Neuron (in vitro differentiated cells): Measurements from ENCODE around the gene CFAP46.
"Not testable (repeated sequence)": the region's sequence is repeated elsewhere in the genome, so short reads cannot be mapped to it uniquely, and the experiment has no call there.

ENCODE experiments used
- H2AFZ ChIP-seq: one replicate; pipeline ENCODE4 v1.6.1; 2013; ENCODE audit warnings: low read depth, mild to moderate bottlenecking, inconsistent platforms, low read length, moderate library complexity
- H3K27me3 ChIP-seq: one replicate; pipeline ENCODE4 v1.6.1; 2013; ENCODE audit warnings: low read length; ENCODE audit not compliant: insufficient read depth
- H3K36me3 ChIP-seq: one replicate; pipeline ENCODE4 v1.6.1; 2013; ENCODE audit warnings: low read length; ENCODE audit not compliant: insufficient read depth
- H3K4me1 ChIP-seq: one replicate; pipeline ENCODE4 v1.6.1; 2013; ENCODE audit warnings: low read length; ENCODE audit not compliant: insufficient read depth
- H3K4me3 ChIP-seq: 2 replicates; pipeline ENCODE4 v1.5.1; 2013; ENCODE audit warnings: mild to moderate bottlenecking, low read length, moderate library complexity
- H3K9me3 ChIP-seq: one replicate; pipeline ENCODE4 v1.6.1; 2013; ENCODE audit warnings: low read length

The CFAP46 gene

DNA sequence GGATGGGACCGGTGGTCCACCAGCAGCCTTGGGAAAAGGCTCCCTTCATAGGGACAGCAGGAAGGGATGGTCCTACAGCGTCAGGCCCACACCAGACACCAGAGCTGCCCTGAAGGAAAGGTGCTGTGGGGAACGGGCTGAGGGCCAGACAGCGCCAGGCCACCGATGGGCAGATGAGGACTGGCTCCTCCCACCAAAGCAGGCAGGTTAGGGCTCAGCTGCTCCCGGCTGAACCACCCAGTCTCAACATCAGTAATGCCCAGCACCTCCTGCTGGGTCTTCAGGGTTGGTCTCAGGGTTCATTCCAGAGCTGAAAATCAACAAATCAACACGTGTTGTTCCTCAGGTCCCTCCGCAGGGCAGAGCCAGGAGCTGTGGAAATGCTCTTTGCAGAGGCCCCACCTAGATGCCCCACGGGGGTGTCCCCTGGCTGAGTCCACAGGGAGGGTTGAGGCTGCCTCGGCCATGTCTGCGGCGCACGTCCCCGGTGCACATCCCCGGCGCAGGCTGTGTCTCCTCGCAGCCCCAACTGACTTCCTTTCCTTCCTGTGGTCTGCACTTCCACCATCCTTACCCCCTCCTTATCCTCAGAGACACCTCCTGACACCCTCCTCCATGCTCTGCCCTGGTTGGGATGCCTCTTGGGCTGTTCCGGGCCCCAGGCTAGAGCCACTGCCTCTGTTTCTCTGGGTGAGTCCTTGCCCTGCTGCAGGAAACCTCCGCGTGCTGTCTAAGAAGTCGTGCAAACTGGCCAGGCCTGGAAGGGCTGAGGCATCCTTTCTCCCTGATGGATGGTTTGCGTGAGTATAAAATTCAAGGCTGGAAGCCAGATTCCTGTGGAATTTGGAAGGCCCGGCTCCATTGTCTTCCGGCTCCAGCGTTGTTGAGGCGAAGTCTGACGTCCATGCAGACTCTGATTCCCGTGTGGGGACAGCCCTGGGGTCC, 32.8 kb upstream of the CFAP46 start:
- H2AFZ ChIP-seq: no peak overlapping the region
- no peaks in the 10 kb centered on the region for H3K36me3 ChIP-seq
- H3K9me3 ChIP-seq: peaks cover 8% of the 10 kb centered on the region
- H3K27me3 ChIP-seq: peaks cover 56% of the 10 kb centered on the region
- no peak overlapping the region for H3K4me3 ChIP-seq
- no peaks in the 10 kb centered on the region for H3K4me1 ChIP-seq

GRCh38 chr10:132974249-132974796, 32.0 kb upstream of the CFAP46 start:
- Histone ChIP-seq H2AFZ (no peak overlapping the region), H3K36me3 (no peaks in the 10 kb centered on the region), H3K9me3 (peaks cover 8% of the 10 kb centered on the region), H3K4me3 (no peak overlapping the region), H3K4me1 (no peaks in the 10 kb centered on the region), H3K27me3 (peaks cover 53% of the 10 kb centered on the region)

- Histone ChIP-seq H3K27me3 (peaks cover 53% of the 10 kb centered on the region), H2AFZ (no peak overlapping the region), H3K4me1 (no peaks in the 10 kb centered on the region), H3K9me3 (peaks cover 8% of the 10 kb centered on the region), H3K36me3 (no peaks in the 10 kb centered on the region), H3K4me3 (no peak overlapping the region)
These were observed 31.5 kb upstream of the CFAP46 start for GRCh38 chr10:132973903-132974241.

DNA sequence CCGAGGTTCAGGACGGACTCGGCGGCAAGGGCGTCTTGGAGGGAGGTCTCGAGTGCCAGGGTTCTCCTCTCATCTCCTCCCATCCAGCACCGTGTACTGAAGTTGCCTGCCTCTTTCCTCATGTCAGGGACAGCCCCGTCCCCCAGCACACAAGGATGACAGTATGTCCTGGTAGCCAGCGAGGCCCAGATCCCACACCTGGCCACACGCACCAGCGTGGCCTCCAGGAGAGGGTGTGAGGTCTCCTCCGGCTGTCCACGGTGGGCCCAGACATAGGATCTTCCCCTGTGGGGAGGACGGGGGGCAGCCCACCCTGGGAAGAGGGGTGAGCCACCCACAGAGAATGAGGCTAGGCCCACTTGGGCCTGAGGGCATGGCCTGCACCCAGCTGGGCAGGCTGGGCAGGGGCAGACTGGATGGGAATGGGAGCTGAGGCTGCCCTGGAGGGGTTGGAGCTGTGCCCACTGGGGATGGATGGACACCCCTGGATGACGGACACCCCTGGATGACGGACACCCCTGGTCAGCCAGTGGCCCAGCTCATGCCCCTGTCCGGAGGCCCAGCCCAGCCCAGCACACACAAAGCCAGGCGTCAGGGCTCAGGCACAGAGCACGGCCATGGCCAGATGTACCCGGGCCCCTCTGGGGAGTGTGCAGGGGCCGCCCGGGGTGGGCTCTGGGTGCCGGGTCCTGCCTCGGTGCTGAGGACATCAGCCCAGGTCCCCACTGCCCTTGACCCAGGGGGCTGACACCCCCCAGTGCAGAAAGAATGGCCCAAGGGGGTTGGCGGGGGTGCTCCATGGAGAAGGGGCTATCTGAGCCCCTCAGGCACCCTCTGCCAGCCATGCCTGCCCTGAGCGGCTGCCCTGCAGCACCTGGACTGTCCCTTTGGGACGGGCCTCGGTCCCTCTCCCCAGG, 30.9 kb upstream of the CFAP46 start:
- Histone ChIP-seq H3K36me3 (no peaks in the 10 kb centered on the region), H3K4me1 (no peaks in the 10 kb centered on the region), H3K9me3 (peaks cover 8% of the 10 kb centered on the region), H3K27me3 (peaks cover 51% of the 10 kb centered on the region), H3K4me3 (no peak overlapping the region), H2AFZ (no peak overlapping the region)

DNA sequence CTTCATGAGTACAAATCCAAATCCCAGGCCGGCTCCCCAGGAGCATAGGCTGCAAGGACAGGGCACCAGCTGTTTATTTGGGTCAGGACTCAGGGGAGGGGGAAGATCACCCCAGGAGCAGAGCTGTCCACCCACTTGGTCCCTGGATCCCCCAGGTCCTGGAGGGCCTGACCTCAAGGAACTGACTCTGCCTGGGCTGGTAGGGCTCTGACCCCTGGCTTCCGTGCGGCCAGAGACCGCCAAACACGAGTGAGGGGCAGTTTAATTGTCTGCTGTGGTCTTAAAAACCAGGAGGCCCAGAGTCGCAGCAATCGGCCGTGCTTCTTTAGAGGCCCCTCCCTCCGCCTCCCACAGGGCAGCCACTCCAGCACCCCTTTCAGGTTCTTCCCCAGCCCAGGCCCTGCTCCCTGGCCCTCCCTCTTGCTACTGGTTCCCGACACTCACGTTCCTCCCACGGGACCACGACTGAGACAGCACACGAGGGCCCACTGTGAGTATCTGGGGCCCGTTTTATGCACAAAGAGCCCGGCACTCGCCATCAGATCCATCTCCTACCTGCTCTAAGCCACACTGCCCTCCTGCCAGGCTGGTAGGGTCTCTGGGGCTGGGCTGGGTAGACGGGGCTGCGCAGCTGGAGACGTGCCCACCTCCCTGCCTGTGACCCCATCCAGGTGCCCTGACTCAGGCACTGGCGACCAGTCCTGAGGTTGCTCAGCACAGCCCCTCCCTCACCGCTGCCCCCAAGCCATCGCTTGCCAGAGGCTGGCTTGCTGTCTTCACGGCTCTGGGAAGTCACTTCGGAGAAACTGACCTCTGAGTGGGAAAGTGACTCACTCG, 30.0 kb upstream of the CFAP46 start:
- H3K27me3 ChIP-seq: peaks cover 51% of the 10 kb centered on the region
- peaks cover 8% of the 10 kb centered on the region for H3K9me3 ChIP-seq
- H2AFZ ChIP-seq: no peak overlapping the region

DNA sequence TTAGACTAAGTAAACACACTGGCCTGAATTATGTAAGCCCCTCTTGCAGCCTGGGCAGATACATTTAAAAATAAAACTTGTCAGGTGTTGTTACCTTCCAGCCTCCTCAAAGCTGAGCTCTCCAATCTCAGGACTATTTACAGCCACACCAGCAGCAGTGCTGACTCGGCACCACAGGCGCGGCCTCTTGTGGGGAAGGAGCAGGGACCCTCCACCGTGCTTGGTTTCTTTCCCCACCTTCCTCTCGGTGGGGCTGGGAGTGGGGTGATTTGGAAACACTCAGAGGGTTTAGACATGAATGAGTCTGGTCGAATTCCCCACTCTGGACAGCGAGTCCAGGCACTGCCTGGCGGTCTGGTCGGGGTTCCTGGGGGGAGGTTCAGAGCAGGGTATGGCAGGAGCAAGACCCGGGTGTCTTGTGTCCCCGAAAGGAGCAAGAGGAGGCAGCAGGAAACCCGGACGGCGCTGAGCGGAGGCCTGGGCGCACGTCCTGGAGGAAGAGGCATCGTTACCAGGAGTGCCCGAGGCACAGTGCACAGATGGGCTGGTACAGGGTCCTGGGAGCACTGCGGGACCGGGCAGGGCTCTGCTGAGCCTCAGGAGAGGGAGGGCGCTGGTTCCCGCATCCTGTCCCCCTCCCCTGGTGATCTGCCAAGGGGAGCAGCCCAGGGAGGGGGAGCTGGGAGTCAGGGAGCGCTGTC, 29.2 kb upstream of the CFAP46 start:
- H3K4me1 ChIP-seq: no peaks in the 10 kb centered on the region
- H3K9me3 ChIP-seq: peaks cover 8% of the 10 kb centered on the region
- H3K27me3 ChIP-seq: peaks cover 51% of the 10 kb centered on the region
- no peaks in the 10 kb centered on the region for H3K36me3 ChIP-seq
- H2AFZ ChIP-seq: no peak overlapping the region
- no peak overlapping the region for H3K4me3 ChIP-seq

More for the DNA sequence above, 30.0 kb upstream of the CFAP46 start:
- no peaks in the 10 kb centered on the region for H3K36me3 ChIP-seq
- no peak overlapping the region for H3K4me3 ChIP-seq
- H3K4me1 ChIP-seq: no peaks in the 10 kb centered on the region

GRCh38 chr10:132970641-132971438, 28.5 kb upstream of the CFAP46 start:
- H2AFZ ChIP-seq: no peak overlapping the region
- peaks cover 8% of the 10 kb centered on the region for H3K9me3 ChIP-seq
- H3K27me3 ChIP-seq: peaks cover 51% of the 10 kb centered on the region
- H3K36me3 ChIP-seq: no peaks in the 10 kb centered on the region
- H3K4me1 ChIP-seq: no peaks in the 10 kb centered on the region
- H3K4me3 ChIP-seq: no peak overlapping the region

GRCh38 chr10:132967540-132967939, 25.2 kb upstream of the CFAP46 start:
- H3K4me1 ChIP-seq: peaks cover 4% of the 10 kb centered on the region
- no peak overlapping the region for H2AFZ ChIP-seq
- H3K36me3 ChIP-seq: no peaks in the 10 kb centered on the region
- peaks cover 12% of the 10 kb centered on the region for H3K9me3 ChIP-seq
- H3K27me3 ChIP-seq: peaks cover 30% of the 10 kb centered on the region
- no peak overlapping the region for H3K4me3 ChIP-seq

GRCh38 chr10:132965411-132966057, 23.2 kb upstream of the CFAP46 start:
- peaks cover 12% of the 10 kb centered on the region for H3K4me1 ChIP-seq
- no peaks in the 10 kb centered on the region for H3K36me3 ChIP-seq
- no peak overlapping the region for H3K4me3 ChIP-seq
- H2AFZ ChIP-seq: no peak overlapping the region
- H3K27me3 ChIP-seq: peaks cover 12% of the 10 kb centered on the region
- H3K9me3 ChIP-seq: peaks cover 5% of the 10 kb centered on the region

- H2AFZ ChIP-seq, H3K4me3 ChIP-seq, H3K36me3 ChIP-seq, H3K9me3 ChIP-seq, H3K27me3 ChIP-seq: not testable (repeated sequence)
- H3K4me1 ChIP-seq: peaks cover 12% of the 10 kb centered on the region
These were observed 22.5 kb upstream of the CFAP46 start for GRCh38 chr10:132964707-132965410.

DNA sequence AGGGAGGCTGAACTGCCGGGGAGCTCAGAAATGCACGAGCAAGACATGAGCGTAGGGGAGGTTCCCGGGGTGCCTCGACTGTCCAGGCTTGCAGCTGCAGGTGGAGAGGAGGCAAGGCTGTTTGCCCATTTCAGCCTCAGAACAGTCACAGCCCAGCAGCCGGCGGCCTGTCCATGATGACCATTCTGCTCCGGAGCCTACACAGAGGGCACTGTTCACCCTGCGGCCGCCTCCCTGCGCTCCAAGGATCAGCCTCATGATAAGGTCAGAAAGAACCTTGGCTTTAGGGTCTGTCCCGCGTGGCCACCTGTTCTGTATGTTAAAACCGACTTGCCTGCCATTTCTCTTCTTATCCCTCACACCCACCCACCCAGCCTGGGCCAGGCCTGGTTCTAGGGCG, 21.9 kb upstream of the CFAP46 start:
- Histone ChIP-seq H3K4me1 (peaks cover 12% of the 10 kb centered on the region), H2AFZ (no peak overlapping the region), H3K36me3 (no peaks in the 10 kb centered on the region), H3K9me3 (peaks cover 4% of the 10 kb centered on the region), H3K4me3 (no peak overlapping the region), H3K27me3 (peaks cover 14% of the 10 kb centered on the region)
